ENCODE measurements around the gene ATG7.
"Not testable (repeated sequence)": the region's sequence is repeated elsewhere in the genome, so short reads cannot be mapped to it uniquely, and the experiment has no call there.

Gene ATG7

DNA sequence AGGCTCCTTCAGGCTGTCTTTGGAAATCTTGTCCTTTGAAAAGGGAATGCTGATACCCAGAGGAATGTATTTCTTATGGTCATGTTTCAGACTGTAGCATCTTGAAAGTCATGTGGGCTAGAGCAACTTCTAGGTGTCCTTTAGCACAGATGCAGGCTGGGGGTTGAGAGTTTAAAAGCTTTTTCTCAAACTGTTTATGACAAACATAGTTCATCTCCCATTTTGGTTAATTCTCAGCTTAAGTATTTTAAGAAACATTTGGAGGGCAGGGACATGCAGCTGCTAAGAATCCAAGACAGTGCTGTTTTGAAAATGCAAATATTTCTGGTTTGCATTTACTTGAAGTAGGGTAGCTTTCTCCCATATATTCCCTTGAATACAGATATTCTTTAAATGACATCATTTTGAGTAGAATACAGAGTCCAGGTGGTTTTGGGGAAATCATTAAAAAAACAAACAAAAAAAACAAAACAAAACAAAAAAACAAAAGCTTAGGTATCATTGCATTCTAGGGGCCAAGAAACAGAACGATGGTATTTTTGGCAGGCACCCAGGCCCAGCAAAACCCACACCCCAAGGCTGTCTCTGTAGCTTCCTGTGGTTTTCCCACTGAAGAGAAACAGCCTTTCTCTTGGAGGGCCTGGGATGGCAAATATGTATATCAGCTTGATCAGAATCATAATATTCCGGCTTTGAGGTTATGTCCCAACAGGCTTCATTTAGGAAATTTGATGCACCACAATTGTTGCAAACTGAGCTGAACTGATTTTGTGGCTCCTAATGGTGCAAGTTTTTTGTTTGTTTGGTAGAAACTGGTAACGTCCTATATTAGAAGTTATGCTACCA lies 120.0 kb downstream of the ATG7 start:
- no peak for DNase-seq

DNA sequence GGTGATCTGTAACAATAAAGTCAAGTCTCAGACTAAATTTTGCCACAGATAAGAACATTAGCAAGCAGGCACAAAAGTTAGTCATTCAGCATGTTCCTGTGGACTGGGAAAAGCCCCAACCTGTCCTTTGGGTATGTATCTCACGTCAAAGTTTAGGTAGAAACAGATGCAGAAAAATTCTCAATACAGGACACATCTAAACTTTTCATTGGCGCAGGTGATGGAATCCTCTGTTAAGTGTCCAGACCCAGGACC lies 120.6 kb downstream of the ATG7 start:
- DNase-seq = no peak

DNA sequence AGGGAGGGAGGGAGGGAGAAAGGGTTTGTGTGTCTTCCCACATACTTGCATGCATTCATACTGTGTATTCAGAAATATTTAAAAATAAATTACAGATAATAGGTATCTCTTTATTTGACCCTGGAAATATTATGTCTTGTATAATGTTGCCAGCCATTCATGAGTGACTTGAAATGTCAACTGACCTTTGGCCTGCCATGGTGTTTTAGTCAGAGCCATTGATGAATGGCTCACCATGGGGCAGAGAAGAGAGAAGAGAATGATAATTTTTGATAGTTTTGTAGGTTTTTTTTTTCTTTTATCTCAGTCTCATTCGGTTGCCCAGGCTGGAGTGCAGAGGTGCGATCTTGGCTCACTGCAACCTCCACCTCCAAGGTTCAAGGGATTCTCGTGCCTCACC lies 121.2 kb downstream of the ATG7 start:
- no peak for DNase-seq

DNA sequence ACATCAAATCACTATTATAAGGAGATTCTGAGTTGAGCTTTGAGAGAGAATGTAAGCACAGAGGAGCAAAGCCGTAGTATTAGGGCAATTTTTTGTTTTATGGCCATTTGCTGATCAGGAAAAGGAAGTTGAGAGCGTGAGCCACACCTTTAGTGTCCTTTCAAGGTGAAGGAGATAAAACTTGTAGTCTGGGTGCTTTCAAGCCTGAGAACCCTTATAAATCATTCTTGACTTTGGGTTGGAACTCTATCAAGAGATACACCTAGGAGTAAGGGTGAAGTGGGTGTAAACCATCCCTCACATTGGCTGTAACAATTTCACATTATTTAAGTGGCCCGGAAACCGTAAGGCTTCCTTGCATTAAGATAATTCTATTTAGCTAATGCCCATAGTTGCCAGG lies 122.2 kb downstream of the ATG7 start:
- no peak for DNase-seq

DNA sequence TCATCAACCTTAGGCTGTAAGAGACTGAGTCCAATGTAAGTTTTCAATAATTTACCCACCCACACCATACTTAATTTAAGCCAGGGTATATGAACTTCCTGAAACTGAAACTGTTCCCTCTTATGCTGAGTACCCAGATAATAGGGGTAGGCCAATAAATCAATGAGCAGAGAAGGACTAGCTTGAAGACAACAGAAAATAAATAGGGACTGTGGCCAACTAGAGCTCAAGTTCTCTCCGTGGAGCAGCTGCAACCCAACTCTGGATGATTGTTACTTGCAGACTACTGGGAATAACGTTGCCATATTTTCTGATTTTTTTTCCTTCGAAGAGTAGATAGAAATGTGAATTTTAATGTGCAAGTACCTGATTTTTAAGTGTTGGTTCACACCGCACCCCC lies 128.0 kb downstream of the ATG7 start:
- DNase-seq = no peak

- DNase-seq = no peak
These were observed 129.2 kb downstream of the ATG7 start for GRCh38 chr3:11401434-11401833.

DNA sequence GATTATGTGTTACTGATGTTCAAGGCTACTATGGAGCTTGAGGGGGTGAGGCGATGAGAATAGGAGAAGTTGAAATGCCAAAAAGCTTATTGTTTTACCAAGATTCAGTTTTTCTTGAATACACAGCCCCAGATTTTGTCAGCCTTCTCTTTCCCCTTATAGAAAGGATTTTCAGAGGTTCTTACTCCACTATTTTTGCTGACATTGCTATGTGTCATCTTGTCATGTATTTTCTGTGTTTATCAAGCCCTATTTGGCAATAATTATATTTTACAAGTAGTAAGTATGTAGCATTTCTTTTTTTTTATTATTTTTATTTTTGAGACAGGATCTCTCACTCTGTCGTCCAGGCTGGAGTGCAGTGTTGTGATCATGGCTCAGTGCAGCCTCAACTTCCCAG lies 133.1 kb downstream of the ATG7 start:
- no peak for DNase-seq

DNA sequence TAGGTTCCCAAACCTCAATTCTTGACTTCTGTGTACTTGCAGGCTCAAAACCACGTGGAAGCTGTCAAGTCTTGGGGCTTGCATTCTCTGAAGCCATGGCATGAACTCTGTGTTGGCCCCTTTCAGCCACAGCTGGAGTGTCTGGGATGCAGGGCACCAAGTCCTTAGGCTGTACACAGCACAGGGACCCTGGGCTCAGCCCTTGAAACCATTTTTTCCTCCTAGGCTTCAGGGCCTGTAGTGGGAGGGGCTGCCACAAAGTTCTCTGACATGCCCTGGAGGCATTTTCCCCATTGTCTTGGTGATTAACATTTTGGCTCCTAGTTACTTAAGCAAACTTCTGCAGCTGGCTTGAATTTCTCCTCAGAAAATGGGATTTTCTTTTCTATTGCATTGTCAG lies 135.4 kb downstream of the ATG7 start:
- DNase-seq = no peak

- DNase-seq = not testable (repeated sequence)
These were observed 136.2 kb downstream of the ATG7 start for GRCh38 chr3:11408324-11408859.

DNA sequence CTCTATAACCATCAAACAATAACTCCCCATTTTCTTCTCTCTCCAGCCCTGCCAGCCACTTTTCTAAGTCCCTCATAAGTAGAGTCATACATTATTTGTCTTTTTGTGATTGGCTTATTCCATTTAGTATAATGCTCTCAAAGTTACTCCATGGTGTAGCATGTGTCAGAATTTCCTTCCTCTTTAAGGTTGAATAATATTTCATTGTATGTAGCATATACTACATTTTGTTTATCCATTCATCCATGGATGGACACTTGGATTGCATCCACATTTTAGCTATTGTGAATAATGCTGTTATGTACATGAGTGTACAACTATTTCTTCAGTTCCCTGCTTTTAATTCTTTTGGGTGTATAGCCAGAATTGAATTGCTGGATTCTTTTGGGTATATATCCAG lies 138.4 kb downstream of the ATG7 start:
- DNase-seq = no peak

DNA sequence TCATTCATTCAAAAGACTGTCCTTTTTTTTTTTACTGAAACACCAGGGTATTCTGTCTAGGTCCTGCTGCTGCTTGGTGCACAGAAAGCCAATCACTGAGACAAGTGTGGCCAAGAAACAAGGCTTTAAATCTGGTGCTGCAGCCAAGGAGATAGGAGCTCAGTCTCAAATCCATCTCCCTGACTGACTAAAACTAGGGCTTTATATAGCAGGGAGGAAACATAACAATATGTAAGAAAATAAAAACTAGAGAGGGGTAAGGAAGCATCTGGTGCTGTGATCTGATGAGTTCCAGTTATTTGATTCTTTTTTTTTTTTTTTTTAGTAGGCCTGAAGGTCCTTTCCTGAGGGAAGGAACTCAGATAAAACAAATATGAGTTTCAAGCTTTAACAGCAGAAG lies 139.8 kb downstream of the ATG7 start:
- no peak for DNase-seq

- no peak for DNase-seq
These were observed 140.9 kb downstream of the ATG7 start for GRCh38 chr3:11413071-11413470.

- no peak for DNase-seq
These were observed 142.9 kb downstream of the ATG7 start for GRCh38 chr3:11415099-11415498.

DNA sequence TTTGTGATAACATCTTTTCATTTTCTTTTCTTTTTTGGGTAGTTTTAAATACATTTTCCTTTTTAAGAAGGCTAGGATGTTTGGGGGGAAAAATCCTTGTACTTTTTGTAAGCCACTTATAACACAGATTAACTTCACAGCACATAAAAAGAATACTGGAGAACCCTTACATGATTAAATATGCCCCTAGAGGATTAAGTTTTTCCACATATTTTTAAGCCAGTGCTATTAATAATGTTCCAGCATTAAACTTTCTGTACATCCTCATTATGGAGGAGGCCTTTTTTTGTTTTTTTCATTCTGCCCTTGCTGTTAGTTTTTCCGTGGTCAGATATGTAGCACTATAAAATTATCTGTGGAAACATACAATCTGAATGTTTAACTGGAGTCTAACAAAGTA lies 147.9 kb downstream of the ATG7 start:
- no peak for DNase-seq

DNA sequence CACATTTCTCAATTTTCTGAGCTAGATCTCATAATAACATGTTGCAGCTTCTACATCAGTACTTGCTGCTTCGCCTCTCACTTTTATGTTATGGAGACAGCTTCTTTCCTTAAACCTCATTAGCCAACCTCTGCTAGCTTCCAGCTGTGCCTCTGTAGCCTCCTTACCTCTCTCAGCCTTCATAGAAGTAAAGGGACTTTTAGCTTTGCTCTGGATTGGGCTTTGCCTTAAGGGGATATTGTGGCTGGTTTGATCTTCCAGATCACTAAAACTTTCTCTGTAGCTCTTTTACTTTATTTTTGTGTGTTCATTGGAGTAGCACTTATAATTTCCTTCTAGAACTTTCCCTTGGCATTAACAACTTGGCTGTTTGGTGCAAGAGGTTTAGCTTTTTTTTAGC lies 150.1 kb downstream of the ATG7 start:
- no peak for DNase-seq

DNA sequence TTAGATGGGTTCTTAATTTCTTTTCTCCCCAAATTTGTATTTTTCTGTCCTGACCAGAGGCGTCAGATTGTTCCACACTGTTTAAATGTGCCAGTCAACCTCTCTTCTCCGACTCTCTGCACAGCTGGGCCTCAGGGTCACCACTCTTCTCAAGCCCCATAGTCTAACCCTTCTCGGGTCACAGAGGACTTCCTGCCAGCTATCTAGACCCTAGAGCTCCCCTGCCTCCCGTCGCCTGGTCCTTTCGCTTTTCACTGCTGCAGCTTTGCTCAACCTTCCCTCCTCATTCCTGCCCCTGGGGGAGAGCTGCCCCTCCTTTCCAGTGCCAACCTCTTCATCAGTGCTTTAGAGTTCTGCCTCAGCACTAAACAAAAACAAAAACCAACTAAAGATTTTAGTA lies 151.7 kb downstream of the ATG7 start:
- no peak for DNase-seq

DNA sequence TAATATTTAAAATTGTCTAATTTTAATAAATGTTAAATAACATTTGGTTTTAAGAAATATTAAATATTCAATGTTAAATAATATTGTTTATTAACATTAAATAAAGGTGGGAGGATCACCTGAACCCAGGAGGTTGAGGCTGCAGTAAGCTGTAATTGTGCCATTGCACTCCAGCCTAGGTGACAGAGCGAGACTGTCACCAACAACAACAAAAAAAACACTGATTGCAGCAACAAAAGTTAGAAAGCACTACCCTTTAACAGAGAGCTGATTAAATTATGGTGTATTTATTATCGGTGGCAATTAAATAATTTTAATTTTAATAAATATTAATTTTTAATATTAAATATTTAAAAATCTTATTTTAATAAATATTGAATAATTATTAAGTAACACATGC lies 152.1 kb downstream of the ATG7 start:
- no peak for DNase-seq

DNA sequence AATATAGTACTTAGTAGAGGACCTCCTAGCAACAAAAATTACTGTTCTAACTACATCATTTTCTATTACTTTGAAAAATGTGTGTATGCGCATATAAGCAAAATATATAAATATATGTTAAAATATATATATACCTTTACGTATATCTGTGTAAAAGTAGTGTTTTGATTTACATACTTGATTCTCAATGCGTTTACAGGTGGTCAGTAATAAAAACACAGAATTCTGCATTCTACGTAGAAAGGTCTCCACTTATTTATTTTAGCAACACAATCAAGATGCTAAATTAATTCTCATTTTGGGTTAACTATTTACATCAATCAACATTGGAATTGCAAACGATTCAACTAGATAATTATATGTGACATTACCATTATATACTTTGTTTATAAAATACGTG lies 158.0 kb downstream of the ATG7 start:
- DNase-seq = no peak

GRCh38 chr3:11430624-11431023 lies 158.4 kb downstream of the ATG7 start:
- no peak for DNase-seq

DNA sequence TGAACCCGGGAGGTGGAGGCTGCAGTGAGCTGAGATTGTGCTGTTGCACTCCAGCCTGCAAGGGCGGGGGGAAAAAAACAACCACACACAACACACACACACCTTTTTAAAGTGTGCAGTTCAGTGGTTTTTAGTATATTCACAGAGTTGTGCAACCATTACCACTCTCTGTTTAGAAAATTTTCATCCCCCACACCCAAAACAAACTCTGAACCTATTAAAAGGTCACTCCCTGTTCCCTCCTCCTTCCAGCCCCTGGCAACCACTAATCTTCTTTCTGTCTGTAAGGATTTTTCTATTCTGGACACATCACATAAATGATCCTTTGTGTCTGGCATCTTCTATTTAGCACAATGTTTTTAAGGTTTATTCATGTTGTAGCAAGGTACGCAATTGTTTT lies 159.1 kb downstream of the ATG7 start:
- no peak for DNase-seq

- no peak for DNase-seq
These were observed 161.9 kb downstream of the ATG7 start for GRCh38 chr3:11434017-11434526.

DNA sequence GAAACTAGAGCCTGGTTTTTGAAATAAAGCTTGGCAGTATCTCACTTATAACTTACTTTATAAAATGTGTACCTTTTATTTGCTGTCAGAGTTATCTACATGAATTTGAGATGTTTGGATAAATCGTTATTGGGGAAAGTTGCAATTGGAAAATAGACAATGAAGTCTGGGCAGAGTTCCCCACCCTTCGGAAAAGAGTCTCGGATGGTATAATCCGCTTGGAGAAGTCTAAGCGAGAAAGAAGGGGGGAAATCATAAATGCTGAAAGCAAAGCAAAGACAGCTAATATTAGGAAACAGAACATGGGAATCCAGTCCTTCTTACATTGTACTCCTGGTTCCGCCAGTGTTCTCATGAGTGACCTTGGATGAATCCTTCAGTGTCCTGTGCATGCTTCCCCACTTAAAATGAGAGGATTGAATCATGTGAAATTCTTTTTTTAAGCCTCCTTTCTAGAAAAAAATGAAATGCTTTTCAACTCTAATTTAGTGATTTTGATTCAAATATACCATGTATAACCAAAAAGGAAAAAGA lies 162.4 kb downstream of the ATG7 start:
- DNase-seq = no peak

DNA sequence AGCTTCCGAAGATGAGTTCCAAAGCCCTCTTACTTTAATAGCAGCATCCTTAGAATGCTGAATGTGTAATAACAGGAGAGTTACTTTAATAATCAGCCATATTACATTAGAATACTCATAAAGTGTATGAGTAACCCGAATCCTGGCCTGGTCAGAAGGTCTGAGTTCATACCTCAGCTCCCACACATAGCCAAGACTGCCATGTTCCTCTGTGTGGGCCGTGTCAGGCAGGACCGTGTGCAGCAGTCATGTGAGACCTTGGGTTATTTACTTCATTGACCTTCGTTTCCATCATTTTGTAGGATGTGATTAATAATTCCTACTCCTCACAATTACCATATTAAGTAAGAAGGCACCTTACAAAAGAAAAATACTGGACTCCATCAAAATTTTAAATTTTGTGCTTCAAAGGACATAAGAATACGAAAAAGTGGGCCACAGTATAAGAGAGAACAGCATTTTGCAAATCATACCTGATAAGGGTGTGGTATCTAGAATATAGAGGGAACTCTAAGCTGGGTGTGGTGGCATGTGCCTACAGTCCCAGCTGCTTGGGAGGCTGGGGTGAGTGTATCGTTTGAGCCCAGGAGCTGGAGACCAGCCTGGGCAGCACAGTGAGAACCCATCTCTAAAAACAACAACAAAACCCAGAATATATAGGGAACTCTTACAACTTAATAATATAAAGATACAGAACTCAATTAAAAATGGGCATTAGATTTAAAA lies 163.4 kb downstream of the ATG7 start:
- DNase-seq = no peak

DNA sequence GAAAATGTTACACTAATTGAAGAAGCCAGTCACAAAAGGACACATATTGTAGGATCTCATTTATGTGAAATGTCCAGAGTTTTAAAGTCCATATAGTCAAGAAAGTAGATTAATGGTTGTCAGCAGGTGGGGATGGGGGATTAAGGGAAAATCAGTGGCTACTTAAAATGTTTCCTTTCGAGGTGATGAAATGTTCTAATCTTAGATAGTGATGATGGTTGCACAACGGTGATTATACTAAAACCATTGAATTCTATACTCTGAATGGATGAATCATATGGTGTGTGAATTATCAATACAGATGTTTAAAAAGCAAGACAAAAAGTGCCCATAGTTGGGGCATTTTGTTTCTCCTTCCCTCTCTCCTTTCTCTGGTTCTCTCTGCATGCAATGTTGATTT lies 164.6 kb downstream of the ATG7 start:
- no peak for DNase-seq
